Fibroblast of villous mesenchyme (primary cell): Measurements from ENCODE around the gene AFF3. TPM values are rescaled to one million over a fixed set of nuclear protein-coding genes. Genes with fewer than 3 reads are reported as not detected.

Source experiments
- DNase-seq: peaks from one replicate; pipeline ENCODE4 v3.0.0-alpha.2; 2010; ENCODE audit warnings: low read depth
- H3K4me3 ChIP-seq: 2 replicates; pipeline ENCODE4 v1.5.1; 2011; ENCODE audit warnings: low read depth, mild to moderate bottlenecking, low read length
- CTCF ChIP-seq: IDR thresholded peaks from 2 replicates; pipeline ENCODE4 v1.5.1; 2012; ENCODE audit warnings: low read depth, mild to moderate bottlenecking, low read length; ENCODE audit not compliant: insufficient read depth
- total RNA-seq: library from RNA; depleted of rRNA; stranded (reverse); fragments of >200 nt; gene quantifications from 2 replicates; pipeline ENCODE4 v1.2.3, GENCODE V29; 2012

The AFF3 gene
- total RNA-seq, 1 donor = 19.4 TPM

- no peak for DNase-seq
- H3K4me3 ChIP-seq = no peak overlapping the region
- no peak for TF ChIP-seq CTCF
Observed at GRCh38 chr2:99550368-99550767, 592.0 kb downstream of the AFF3 start.

DNA sequence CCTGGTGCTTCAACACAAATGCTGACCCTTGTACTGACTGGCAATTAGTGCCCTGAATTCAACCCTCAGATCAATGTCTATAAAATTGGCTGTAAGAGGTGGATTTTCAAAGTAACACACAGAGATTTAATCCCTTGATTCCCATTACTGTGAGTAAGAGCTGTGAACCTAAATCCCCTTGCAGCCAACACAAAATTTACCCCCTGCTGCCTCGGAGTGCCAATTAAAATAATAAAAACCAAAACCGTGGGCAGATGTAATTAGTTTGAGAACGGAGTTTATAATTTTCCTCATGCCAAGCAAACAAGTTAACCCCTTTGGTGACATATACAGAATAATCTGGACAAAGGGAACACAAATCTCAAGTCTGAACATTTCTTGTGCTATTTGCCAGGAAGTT, 596.8 kb downstream of the AFF3 start:
- TF ChIP-seq CTCF = no peak
- H3K4me3 ChIP-seq = no peak overlapping the region

DNA sequence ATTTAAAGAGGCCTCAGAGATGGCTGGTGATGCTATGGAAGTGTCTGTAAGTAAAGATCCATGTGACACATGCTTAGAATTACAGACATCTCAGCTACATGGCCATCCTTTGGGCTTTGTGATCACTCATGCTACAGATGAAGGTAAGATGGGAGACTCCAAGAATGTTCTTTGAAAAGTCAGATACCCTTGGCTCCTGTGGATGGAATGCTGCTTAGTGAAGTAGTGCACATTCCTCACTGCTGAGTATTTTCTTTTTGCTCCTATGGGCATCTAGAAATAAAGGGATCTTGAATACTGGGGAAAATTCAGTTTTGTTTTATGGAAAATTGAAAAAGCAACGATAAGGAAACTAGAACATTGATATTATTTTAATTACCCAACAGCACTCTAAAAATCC, 597.3 kb downstream of the AFF3 start:
- no peak overlapping the region for H3K4me3 ChIP-seq
- TF ChIP-seq CTCF = no peak
- no peak for DNase-seq

More for the DNA sequence above, 596.8 kb downstream of the AFF3 start:
- DNase-seq = no peak

DNA sequence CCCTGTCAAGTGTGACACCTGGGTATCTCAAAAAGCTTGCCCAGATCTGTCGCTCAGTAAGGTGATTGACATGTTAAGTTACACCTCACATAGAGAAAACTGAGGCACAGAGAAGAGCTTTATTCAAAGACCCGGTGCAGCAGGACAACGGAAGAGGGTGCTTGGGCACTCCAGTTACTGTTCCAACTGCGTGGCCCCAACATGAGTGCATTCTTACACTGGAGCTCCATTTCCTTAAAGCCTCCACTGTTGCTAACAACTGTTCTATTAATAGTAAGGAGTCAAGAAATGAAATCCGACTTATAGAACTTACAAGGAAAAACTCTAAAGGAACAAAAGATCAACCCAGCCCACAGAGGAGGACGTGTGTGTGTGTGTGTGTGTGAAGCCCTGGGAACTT, 597.8 kb downstream of the AFF3 start:
- DNase-seq = no peak
- no peak for TF ChIP-seq CTCF
- H3K4me3 ChIP-seq = no peak overlapping the region

DNA sequence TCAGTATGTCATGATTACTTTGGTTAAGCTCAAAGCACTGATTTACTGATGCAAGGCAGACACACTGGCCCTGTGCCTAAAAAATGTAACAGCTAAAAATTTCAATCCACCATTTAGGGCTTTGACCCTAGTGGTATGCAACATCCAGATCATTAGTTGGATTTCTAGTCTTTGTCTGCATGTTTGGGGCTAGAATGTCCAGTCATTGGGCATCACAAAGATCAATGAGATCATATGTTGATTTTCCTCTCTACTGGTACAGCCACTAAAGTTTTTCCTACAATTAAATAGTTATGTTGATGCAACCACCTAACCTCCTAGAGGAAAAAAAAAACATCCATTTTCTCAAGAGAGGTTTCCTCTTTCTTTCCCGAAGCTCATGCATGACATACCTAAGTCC, 599.1 kb downstream of the AFF3 start:
- no peak overlapping the region for H3K4me3 ChIP-seq
- DNase-seq = no peak
- no peak for TF ChIP-seq CTCF

GRCh38 chr2:99537910-99538485, 604.4 kb downstream of the AFF3 start:
- H3K4me3 ChIP-seq = no peak overlapping the region
- TF ChIP-seq CTCF = no peak
- DNase-seq = no peak

DNA sequence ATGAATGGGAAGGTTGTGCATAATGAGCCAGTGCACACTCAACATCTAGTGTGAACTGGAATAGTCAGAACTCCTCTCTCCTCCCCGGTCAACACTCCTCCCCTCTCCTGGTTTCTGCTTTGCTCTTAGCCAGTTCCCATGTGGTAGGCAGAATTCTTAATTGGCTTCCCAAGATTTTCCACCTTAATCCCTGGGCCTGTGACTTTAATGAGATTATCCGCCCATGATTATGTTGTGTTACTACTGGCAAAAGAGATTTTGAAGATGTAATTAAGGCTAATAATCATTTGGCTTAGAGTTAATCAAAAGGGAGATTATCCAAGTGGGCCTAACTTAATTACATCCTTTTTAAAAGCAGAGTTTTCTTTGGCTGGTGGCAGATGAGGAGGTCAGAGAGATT, 618.3 kb downstream of the AFF3 start:
- TF ChIP-seq CTCF = no peak
- DNase-seq = no peak
- no peak overlapping the region for H3K4me3 ChIP-seq
